Breast epithelium (tissue), 4 donors: ENCODE measurements around the gene TMEM9. TPM values are rescaled to one million over a fixed set of nuclear protein-coding genes. Genes with fewer than 3 reads are reported as not detected.

ENCODE experiments used
- DNase-seq, 2 donors: peaks; one replicate each; pipeline ENCODE4 v3.0.0-alpha.2; 2019; ENCODE audit warnings: low spot score in 2 of 2
- H3K27ac ChIP-seq, 2 donors: fragments of 200-600 bp; sonication (generic) in 1 of 2; one replicate each; pipeline ENCODE4 v1.5.1; 2016 to 2019; ENCODE audit warnings: mild to moderate bottlenecking in 1 of 2
- H3K27me3 ChIP-seq, 2 donors: fragments of 200-600 bp; sonication (generic) in 1 of 2; one replicate each; pipeline versions ENCODE4 v1.5.1 to v1.6.0; 2017 to 2019; ENCODE audit warnings: control low read depth in 1 of 2, mild to moderate bottlenecking in 1 of 2
- H3K36me3 ChIP-seq: fragments of 200-600 bp; one replicate; pipeline ENCODE4 v1.5.1; 2019
- H3K4me1 ChIP-seq, 2 donors: fragments of 200-600 bp; sonication (generic); one replicate each; pipeline ENCODE4 v1.5.1; 2016 to 2019; ENCODE audit warnings: control low read depth in 1 of 2
- H3K4me3 ChIP-seq, 3 donors: fragments of 200-600 bp; sonication (generic); 1 replicate in 2 of 3; 2 replicates in 1 of 3; pipeline ENCODE4 v1.5.1; 2016 to 2019; ENCODE audit warnings: mild to moderate bottlenecking in 3 of 3, moderate library complexity in 2 of 3
- H3K9me3 ChIP-seq, 2 donors: fragments of 200-600 bp; sonication (generic) in 1 of 2; one replicate each; pipeline ENCODE4 v1.5.1; 2016 to 2019; ENCODE audit warnings: control low read depth in 1 of 2
- POLR2A ChIP-seq: fragments of 450-650 bp; IDR thresholded peaks from one replicate; pipeline ENCODE4 v1.6.1; 2016; ENCODE audit warnings: antibody characterized with exemption, mild to moderate bottlenecking, moderate library complexity
- POLR2AphosphoS5 ChIP-seq, 3 donors: sonication (generic); formaldehyde crosslinking; IDR thresholded peaks; one replicate each; pipeline ENCODE4 v1.6.1; 2017; ENCODE audit warnings: antibody characterized with exemption in 3 of 3
- intact Hi-C: fragments of 100-400 bp; cut with DNase I; formaldehyde crosslinking; loops from one replicate; pipeline ENCODE4 v1.15.1; 2023; ENCODE audit warnings: low total_unique reads
- total RNA-seq, 3 donors: library from RNA; depleted of rRNA; stranded (reverse); fragments of >200 nt; gene quantifications; one replicate each; pipeline ENCODE4 v1.1.0, GENCODE V29; 2016
- TF ChIP-seq, protein P1 (sequence below), 3 donors: fragments of 450-650 bp; IDR thresholded peaks; one replicate each; pipeline ENCODE4 v1.5.1; 2016 to 2017; ENCODE audit warnings: antibody characterized with exemption in 3 of 3, mild to moderate bottlenecking in 3 of 3, moderate library complexity in 3 of 3

Gene TMEM9
- total RNA-seq, 3 donors from 2014 or later = 48.3 to 104 (median 99.8) TPM

DNA sequence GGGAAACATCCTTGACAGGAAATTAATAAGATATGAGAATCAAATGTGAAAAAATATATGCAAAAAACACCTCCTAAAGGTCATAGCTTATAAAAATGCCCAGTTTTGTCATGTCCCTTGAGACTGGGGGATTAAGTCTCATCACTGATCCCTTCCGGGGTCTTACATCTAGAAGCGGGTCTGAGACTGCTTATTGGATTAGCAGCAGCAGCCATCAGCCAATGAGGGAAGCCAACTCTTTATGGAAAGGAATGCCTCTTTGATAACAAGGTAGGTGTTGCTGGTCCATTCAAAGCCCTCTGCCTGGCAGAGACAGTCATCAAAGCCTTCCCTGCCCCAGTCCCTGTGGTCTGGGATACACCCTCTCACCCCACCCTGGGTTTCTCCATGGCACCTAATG, 38.2 kb downstream of the TMEM9 start:
- intact Hi-C loops = no loop called here
- Histone ChIP-seq H3K9me3 (no peaks in the 10 kb centered on the region), H3K4me3 (no peak overlapping the region), H3K4me1 (no peaks in the 10 kb centered on the region), H3K36me3 (no peaks in the 10 kb centered on the region), H3K27ac (no peak overlapping the region), H3K27me3 (peaks cover 0 to 13% of the 10 kb centered on the region in 2 donors)
- TF ChIP-seq, protein P1, sequence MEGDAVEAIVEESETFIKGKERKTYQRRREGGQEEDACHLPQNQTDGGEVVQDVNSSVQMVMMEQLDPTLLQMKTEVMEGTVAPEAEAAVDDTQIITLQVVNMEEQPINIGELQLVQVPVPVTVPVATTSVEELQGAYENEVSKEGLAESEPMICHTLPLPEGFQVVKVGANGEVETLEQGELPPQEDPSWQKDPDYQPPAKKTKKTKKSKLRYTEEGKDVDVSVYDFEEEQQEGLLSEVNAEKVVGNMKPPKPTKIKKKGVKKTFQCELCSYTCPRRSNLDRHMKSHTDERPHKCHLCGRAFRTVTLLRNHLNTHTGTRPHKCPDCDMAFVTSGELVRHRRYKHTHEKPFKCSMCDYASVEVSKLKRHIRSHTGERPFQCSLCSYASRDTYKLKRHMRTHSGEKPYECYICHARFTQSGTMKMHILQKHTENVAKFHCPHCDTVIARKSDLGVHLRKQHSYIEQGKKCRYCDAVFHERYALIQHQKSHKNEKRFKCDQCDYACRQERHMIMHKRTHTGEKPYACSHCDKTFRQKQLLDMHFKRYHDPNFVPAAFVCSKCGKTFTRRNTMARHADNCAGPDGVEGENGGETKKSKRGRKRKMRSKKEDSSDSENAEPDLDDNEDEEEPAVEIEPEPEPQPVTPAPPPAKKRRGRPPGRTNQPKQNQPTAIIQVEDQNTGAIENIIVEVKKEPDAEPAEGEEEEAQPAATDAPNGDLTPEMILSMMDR (IDR thresholded peaks at IDR 0.05) = no peak
- TF ChIP-seq POLR2AphosphoS5 (IDR thresholded peaks at IDR 0.05) (no peak), POLR2A (no peak)
- DNase-seq = no peak

DNA sequence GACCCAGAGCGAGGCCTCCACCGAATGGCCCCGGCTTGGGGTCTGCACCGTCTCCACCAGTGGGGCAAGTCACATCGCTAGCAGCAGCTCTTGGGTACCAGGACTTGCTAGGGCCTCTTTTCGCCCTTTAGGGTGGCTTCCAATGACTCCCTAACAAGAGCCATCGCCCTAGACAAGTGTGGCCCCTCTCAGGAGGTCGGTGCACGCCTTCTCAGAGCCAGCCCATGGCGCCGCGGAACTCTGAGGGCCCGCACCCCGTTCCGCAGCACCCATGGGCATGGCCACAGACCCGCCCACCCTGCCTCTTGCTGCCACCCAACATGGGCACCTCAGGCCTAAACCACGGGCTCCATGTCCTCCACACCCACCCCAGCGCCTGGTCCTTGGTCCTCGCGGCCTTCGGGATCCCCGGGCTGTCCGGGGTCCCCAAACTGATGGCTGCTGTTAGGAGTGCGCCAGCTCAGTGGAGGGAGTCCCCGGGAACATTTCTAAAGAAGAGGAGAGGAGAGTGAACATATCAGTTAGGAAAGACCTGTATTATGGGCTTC, 38.8 kb downstream of the TMEM9 start:
- intact Hi-C loops = no loop called here

DNA sequence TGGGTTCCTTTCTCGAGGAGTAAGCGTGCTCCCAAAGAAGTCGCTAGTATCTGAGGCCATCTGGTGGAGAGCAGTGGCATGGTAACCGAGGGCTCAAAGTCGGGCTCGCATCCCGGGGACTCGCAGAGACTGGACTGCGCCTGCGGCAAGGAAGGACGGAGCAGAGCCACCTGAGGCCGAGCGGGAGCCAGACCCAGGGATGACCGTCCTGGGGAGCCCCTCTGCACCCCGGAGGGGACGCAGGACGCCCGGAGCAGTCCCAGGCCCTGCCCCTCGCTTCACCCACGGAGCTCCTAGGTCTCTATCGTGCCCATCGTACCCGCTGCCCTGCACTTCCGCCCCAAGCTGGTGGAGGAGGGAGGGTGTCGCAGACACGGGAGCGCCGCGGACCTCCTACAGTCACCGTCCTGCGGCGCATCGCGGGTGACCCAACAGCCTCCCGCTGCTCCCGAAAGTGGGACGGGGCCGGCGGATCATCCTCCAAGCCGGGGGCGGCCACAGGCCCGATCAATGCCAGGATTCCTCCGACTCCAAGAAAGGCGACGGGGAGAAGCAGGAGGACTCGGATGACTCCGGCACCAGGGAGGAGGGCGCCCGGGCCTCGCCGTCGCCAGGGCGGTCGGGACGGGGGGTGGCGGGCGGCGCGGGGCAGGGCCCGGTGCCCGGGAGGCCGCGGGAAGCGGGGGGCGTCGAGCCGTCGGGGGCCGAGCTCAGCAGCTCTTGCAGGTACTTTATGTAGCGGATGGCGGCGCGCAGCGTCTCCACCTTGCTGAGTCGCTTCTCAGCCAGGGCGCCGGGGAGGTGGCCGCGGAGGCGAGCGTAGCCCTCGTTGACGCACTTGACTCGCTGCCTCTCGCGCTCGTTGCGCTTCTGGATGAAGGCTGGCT, 39.8 kb downstream of the TMEM9 start:
- Histone ChIP-seq H3K4me3 (peak overlapping the region; percentile 50 to 81 (median 62)), H3K27me3 (peaks cover 0 to 13% of the 10 kb centered on the region in 2 donors), H3K9me3 (no peaks in the 10 kb centered on the region), H3K4me1 (no peaks in the 10 kb centered on the region), H3K36me3 (no peaks in the 10 kb centered on the region), H3K27ac (peak overlapping the region in 1 of 2 donors; percentile 44)
- TF ChIP-seq POLR2A = no peak
- TF ChIP-seq, protein P1 (IDR thresholded peaks at IDR 0.05) = peak; percentile 73 to 84 (median 75)
- intact Hi-C loops = no loop called here
- peak; percentile 73 to 82 for DNase-seq

More for the DNA sequence above, 38.8 kb downstream of the TMEM9 start:
- H3K4me3 ChIP-seq = no peak overlapping the region
- no peaks in the 10 kb centered on the region for H3K36me3 ChIP-seq
- TF ChIP-seq POLR2AphosphoS5 (IDR thresholded peaks at IDR 0.05) = no peak
- TF ChIP-seq, protein P1 (IDR thresholded peaks at IDR 0.05) = no peak
- TF ChIP-seq POLR2A = no peak
- H3K4me1 ChIP-seq = no peaks in the 10 kb centered on the region
- no peaks in the 10 kb centered on the region for H3K9me3 ChIP-seq
- no peak for DNase-seq
- H3K27ac ChIP-seq = no peak overlapping the region
- peaks cover 0 to 13% of the 10 kb centered on the region in 2 donors for H3K27me3 ChIP-seq

DNA sequence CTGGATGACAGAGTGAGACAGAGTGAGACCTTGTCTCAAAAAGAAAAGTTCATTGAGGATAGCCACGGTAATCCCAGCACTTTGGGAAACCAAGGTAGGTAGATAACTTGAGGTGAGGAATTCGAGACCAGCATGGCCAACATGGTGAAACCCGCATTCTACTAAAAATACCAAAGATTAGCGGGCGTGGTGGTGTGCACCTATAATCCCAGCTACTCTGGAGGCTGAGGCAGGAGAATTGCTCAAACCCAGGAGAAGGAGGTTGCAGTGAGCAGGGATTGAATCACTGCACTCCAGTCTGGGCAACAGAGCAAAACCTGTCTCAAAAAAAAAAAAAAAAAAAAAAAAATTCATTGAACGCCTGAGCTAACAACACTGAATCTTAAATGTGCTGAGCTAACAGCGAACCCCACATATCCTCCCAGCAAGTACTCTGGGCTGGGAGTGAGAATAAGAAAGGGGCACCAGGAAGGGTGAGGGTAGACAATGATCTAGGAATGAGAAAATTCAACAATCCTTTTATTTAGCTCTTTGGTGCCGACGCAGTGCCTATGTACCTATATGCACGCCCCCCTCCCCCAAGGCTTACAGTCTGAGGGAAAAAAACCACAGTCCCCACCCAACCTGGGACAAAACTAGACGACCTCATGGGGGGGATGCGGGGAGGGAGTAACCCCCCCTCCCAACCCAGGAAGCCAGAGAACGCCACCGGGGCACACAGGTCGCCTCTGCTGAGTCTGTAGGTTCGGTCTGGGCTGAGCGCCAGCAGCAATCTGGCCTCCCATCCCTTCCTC, 40.6 kb downstream of the TMEM9 start:
- peak overlapping the region; percentile 50 to 81 (median 62) for H3K4me3 ChIP-seq
- H3K9me3 ChIP-seq = no peaks in the 10 kb centered on the region
- H3K36me3 ChIP-seq = no peaks in the 10 kb centered on the region
- H3K4me1 ChIP-seq = no peaks in the 10 kb centered on the region
- intact Hi-C loops = no loop called here
- TF ChIP-seq POLR2A = no peak
- no peak for TF ChIP-seq POLR2AphosphoS5 (IDR thresholded peaks at IDR 0.05)
- TF ChIP-seq, protein P1 (IDR thresholded peaks at IDR 0.05) = no peak
- peaks cover 0 to 13% of the 10 kb centered on the region in 2 donors for H3K27me3 ChIP-seq
- H3K27ac ChIP-seq = no peak overlapping the region
- DNase-seq = no peak
